Middle frontal gyrus (tissue), 1 donor: ENCODE results near the gene VASN.

Experiments used
- DNase-seq: peaks from one replicate; pipeline ENCODE4 v3.0.0-alpha.2; 2015; ENCODE audit warnings: low spot score; ENCODE audit errors: extremely low spot score

VASN gene

GRCh38 chr16:4420505-4421105 is 49.0 kb downstream of the VASN start:
- DNase-seq = no peak

- DNase-seq = peak; percentile 88
Observed at GRCh38 chr16:4425378-4426020, 53.9 kb downstream of the VASN start, which contains the start of gene DNAJA3. Gene DNAJA3, plus strand, starts transcription at chr16:4425868. Its CDS starts 14 bp downstream, at chr16:4425882.

- DNase-seq = no peak
Observed at GRCh38 chr16:4426021-4426684, 54.5 kb downstream of the VASN start.

GRCh38 chr16:4426722-4427372 is 55.2 kb downstream of the VASN start:
- DNase-seq = no peak

GRCh38 chr16:4428500-4428899 is 56.9 kb downstream of the VASN start:
- no peak for DNase-seq

- no peak for DNase-seq
Observed at GRCh38 chr16:4431023-4431422, 59.4 kb downstream of the VASN start.
